HG02970 (cell line): ENCODE data around the gene CDK5RAP2.

Experiments used
- ATAC-seq: cut with Tn5 transposase; IDR thresholded peaks from one replicate; pipeline ENCODE4 v1.9.1; 2021; ENCODE audit warnings: mild to moderate bottlenecking, moderate library complexity, moderate number of reproducible peaks; ENCODE audit not compliant: unreplicated experiment, low FRiP score

The CDK5RAP2 gene

GRCh38 chr9:120389867-120390266 lies 190.1 kb downstream of the CDK5RAP2 start:
- ATAC-seq, result no peak

- ATAC-seq, result no peak
Measured at GRCh38 chr9:120389300-120389699, 190.7 kb downstream of the CDK5RAP2 start.

- no peak for ATAC-seq
Measured at GRCh38 chr9:120388003-120388855, 191.7 kb downstream of the CDK5RAP2 start.

GRCh38 chr9:120387257-120388002 lies 192.5 kb downstream of the CDK5RAP2 start:
- ATAC-seq, result no peak

- no peak for ATAC-seq
Measured at GRCh38 chr9:120386390-120387131, 193.4 kb downstream of the CDK5RAP2 start.

GRCh38 chr9:120385606-120386389 lies 194.2 kb downstream of the CDK5RAP2 start:
- no peak for ATAC-seq

GRCh38 chr9:120384925-120385272 lies 195.1 kb downstream of the CDK5RAP2 start:
- no peak for ATAC-seq

GRCh38 chr9:120383999-120384924 lies 195.7 kb downstream of the CDK5RAP2 start:
- no peak for ATAC-seq

GRCh38 chr9:120383611-120383998 lies 196.4 kb downstream of the CDK5RAP2 start:
- ATAC-seq, result no peak

- no peak for ATAC-seq
Measured at GRCh38 chr9:120382453-120382852, 197.5 kb downstream of the CDK5RAP2 start.

- ATAC-seq, result no peak
Measured at GRCh38 chr9:120381839-120382238, 198.1 kb downstream of the CDK5RAP2 start.

GRCh38 chr9:120379611-120380010 lies 200.4 kb downstream of the CDK5RAP2 start:
- ATAC-seq, result no peak

- ATAC-seq, result no peak
Measured at GRCh38 chr9:120378680-120379079, 201.3 kb downstream of the CDK5RAP2 start.

GRCh38 chr9:120377268-120378159 lies 202.5 kb downstream of the CDK5RAP2 start:
- no peak for ATAC-seq

- ATAC-seq, result no peak
Measured at GRCh38 chr9:120376101-120376500, 203.9 kb downstream of the CDK5RAP2 start.

GRCh38 chr9:120375316-120375715 lies 204.7 kb downstream of the CDK5RAP2 start:
- no peak for ATAC-seq

- no peak for ATAC-seq
Measured at GRCh38 chr9:120374817-120375216, 205.2 kb downstream of the CDK5RAP2 start.

GRCh38 chr9:120374239-120374638 lies 205.7 kb downstream of the CDK5RAP2 start:
- ATAC-seq, result no peak
